Upper lobe of left lung (tissue), 6 donors: ENCODE results near the gene SLC25A44. TPM values are rescaled to one million over a fixed set of nuclear protein-coding genes. Genes with fewer than 3 reads are reported as not detected.

Experiments used
- ATAC-seq, 2 donors: fragments of 200-7000 bp; cut with Tn5 transposase; one replicate each; pipeline ENCODE4 v1.9.1; 2022; ENCODE audit warnings: mild to moderate bottlenecking in 2 of 2, moderate library complexity in 2 of 2; ENCODE audit not compliant: low FRiP score in 2 of 2
- DNase-seq, 2 donors: peaks; one replicate each; pipeline ENCODE4 v3.0.0-alpha.2; 2019 to 2020
- H3K27ac ChIP-seq, 4 donors: fragments of 200-600 bp; sonication (generic); one replicate each; pipeline ENCODE4 v1.5.1; 2016 to 2019
- H3K27me3 ChIP-seq, 4 donors: fragments of 200-600 bp; sonication (generic); one replicate each; pipeline ENCODE4 v1.5.1; 2017 to 2019
- H3K36me3 ChIP-seq, 4 donors: fragments of 200-600 bp; sonication (generic); one replicate each; pipeline ENCODE4 v1.5.1; 2016 to 2019
- H3K4me1 ChIP-seq, 4 donors: fragments of 200-600 bp; sonication (generic); one replicate each; pipeline ENCODE4 v1.5.1; 2018 to 2019
- H3K4me3 ChIP-seq, 4 donors: fragments of 200-600 bp; sonication (generic); one replicate each; pipeline ENCODE4 v1.5.1; 2017 to 2019; ENCODE audit warnings: mild to moderate bottlenecking in 2 of 4, moderate library complexity in 1 of 4
- H3K9me3 ChIP-seq, 4 donors: fragments of 200-600 bp; sonication (generic); one replicate each; pipeline ENCODE4 v1.5.1; 2018 to 2019
- EP300 ChIP-seq, 4 donors: sonication (generic); formaldehyde crosslinking; IDR thresholded peaks; one replicate each; pipeline ENCODE4 v1.5.1; 2017; ENCODE audit warnings: antibody characterized with exemption in 4 of 4, control low read depth in 2 of 4
- POLR2A ChIP-seq, 4 donors: fragments of 450-650 bp; IDR thresholded peaks; one replicate each; pipeline ENCODE4 v1.5.1; 2016 to 2017; ENCODE audit warnings: antibody characterized with exemption in 4 of 4, mild to moderate bottlenecking in 2 of 4
- POLR2AphosphoS5 ChIP-seq, 2 donors: sonication (generic); formaldehyde crosslinking; IDR thresholded peaks; one replicate each; pipeline ENCODE4 v1.5.1; 2017; ENCODE audit warnings: antibody characterized with exemption in 2 of 2
- WGBS, 2 donors: methylation state at CpG; one replicate each; pipeline ENCODE4 v1.1.5; 2017 to 2018; 5-methylcytosine and 5-hydroxymethylcytosine counted together
- small RNA-seq, 4 donors: library from RNA; depleted of rRNA; stranded (forward); fragments of <200 nt; gene quantifications; one replicate each; pipeline ENCODE3, GENCODE V24; 2016
- total RNA-seq, 6 donors: library from RNA; depleted of rRNA in 4 of 6; stranded (reverse); fragments of >200 nt in 4 of 6; gene quantifications; one replicate each; pipeline versions ENCODE4 v1.1.0 to v1.2.1, GENCODE V29; 2016 to 2021
- TF ChIP-seq, protein P1 (sequence below), 6 experiments: fragments of 450-650 bp in 4 of 6; fragments of 200-600 bp in 2 of 6; sonication (generic) in 2 of 6; IDR thresholded peaks; one replicate each; pipeline ENCODE4 v1.5.1; 2016 to 2019; ENCODE audit warnings: antibody characterized with exemption in 6 of 6
- donor health status: DM: no; HTN: no; CAD: no; lungs with moderate emphysema.
- donor health status: DM: no; HTN: yes; CAD: no; lungs with severe emphysema.

The SLC25A44 gene
- total RNA-seq, 6 donors from 2014 or later: 11.0 to 27.4 (median 21.1) TPM

- DNase-seq: no peak
- no peak for ATAC-seq
- Histone ChIP-seq H3K4me3 (no peak overlapping the region), H3K9me3 (no peaks in the 10 kb centered on the region), H3K36me3 (peaks cover 51 to 96% (median 85%) of the 10 kb centered on the region in 4 donors), H3K27ac (no peak overlapping the region), H3K4me1 (peaks cover 0 to 6% (median 4%) of the 10 kb centered on the region in 4 donors), H3K27me3 (no peaks in the 10 kb centered on the region)
- TF ChIP-seq EP300 (IDR thresholded peaks at IDR 0.05) (no peak), POLR2AphosphoS5 (IDR thresholded peaks at IDR 0.05) (no peak), POLR2A (IDR thresholded peaks at IDR 0.05) (no peak)
- TF ChIP-seq, protein P1, sequence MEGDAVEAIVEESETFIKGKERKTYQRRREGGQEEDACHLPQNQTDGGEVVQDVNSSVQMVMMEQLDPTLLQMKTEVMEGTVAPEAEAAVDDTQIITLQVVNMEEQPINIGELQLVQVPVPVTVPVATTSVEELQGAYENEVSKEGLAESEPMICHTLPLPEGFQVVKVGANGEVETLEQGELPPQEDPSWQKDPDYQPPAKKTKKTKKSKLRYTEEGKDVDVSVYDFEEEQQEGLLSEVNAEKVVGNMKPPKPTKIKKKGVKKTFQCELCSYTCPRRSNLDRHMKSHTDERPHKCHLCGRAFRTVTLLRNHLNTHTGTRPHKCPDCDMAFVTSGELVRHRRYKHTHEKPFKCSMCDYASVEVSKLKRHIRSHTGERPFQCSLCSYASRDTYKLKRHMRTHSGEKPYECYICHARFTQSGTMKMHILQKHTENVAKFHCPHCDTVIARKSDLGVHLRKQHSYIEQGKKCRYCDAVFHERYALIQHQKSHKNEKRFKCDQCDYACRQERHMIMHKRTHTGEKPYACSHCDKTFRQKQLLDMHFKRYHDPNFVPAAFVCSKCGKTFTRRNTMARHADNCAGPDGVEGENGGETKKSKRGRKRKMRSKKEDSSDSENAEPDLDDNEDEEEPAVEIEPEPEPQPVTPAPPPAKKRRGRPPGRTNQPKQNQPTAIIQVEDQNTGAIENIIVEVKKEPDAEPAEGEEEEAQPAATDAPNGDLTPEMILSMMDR (IDR thresholded peaks at IDR 0.05): no peak
- 97 to 98% methylated on average over 3 of the region's 3 CpGs for WGBS, 2 donors
Measured at GRCh38 chr1:156253634-156254033, 59.7 kb downstream of the SLC25A44 start.

DNA sequence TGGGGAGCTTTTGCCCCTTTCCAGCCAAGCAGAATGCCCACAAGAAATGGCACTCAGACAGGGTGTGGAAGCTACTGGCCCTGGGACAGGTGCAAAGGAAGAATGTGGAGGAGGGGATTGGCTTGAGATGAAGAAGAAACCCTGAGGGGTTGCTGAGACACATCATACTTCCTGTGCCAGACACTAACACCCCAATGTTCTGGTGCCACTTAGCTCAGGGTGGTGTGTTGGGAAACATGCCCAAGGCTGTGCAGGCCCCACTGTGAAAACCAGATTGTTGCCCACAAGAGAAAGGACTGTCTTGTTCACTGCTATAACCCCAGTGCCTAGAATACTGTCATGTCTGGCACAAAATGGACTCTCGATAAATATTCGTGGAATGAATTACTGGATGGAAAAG lies 63.8 kb downstream of the SLC25A44 start:
- DNase-seq (no peak), ATAC-seq (no peak)
- no peaks in the 10 kb centered on the region for H3K9me3 ChIP-seq
- H3K36me3 ChIP-seq: peaks cover 51 to 97% (median 87%) of the 10 kb centered on the region in 4 donors
- H3K4me3 ChIP-seq: no peak overlapping the region
- no peaks in the 10 kb centered on the region for H3K27me3 ChIP-seq
- 75 to 83% methylated on average over 2 of the region's 2 CpGs for WGBS, 2 donors
- TF ChIP-seq EP300 (IDR thresholded peaks at IDR 0.05) (no peak), POLR2AphosphoS5 (IDR thresholded peaks at IDR 0.05) (no peak), POLR2A (IDR thresholded peaks at IDR 0.05) (no peak)
- TF ChIP-seq, protein P1 (IDR thresholded peaks at IDR 0.05): no peak
- H3K27ac ChIP-seq: no peak overlapping the region
- H3K4me1 ChIP-seq: no peaks in the 10 kb centered on the region

- H3K9me3 ChIP-seq: no peaks in the 10 kb centered on the region
- TF ChIP-seq POLR2AphosphoS5 (IDR thresholded peaks at IDR 0.05) (no peak), POLR2A (IDR thresholded peaks at IDR 0.05) (no peak), EP300 (IDR thresholded peaks at IDR 0.05) (no peak)
- TF ChIP-seq, protein P1 (IDR thresholded peaks at IDR 0.05): no peak
- no peaks in the 10 kb centered on the region for H3K27me3 ChIP-seq
- WGBS, 2 donors: 94 to 98% methylated on average over 7 to 8 of the region's 8 CpGs
- no peak for DNase-seq
- peaks cover 59 to 97% (median 87%) of the 10 kb centered on the region in 4 donors for H3K36me3 ChIP-seq
- no peaks in the 10 kb centered on the region for H3K4me1 ChIP-seq
- no peak for ATAC-seq
- H3K4me3 ChIP-seq: no peak overlapping the region
- H3K27ac ChIP-seq: no peak overlapping the region
Measured at GRCh38 chr1:156258859-156259258, 65.0 kb downstream of the SLC25A44 start.

DNA sequence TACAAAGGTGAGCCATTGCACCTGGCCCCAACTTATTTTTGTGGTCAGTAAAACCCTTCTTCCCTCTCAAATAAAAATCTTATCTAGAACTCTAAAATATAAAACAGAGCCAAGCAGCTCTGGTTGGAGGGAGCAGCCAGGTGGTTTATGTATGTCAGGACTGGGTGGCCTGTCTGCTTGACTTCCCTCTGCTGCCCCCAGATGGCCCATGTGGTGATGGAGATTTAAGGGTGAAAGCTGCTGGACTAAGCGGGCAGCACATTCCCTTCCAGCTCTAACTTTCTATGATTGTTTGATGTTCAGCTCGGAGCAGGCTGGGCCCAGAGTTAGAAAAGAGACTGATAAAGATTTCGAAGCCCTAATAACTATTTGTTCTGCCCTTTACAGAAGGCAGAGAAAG lies 65.9 kb downstream of the SLC25A44 start:
- ATAC-seq (no peak), DNase-seq (no peak)
- Histone ChIP-seq H3K27ac (no peak overlapping the region), H3K4me1 (no peaks in the 10 kb centered on the region), H3K9me3 (no peaks in the 10 kb centered on the region), H3K4me3 (no peak overlapping the region), H3K36me3 (peaks cover 63 to 97% (median 89%) of the 10 kb centered on the region in 4 donors), H3K27me3 (no peaks in the 10 kb centered on the region)
- 91 to 95% methylated on average over 3 of the region's 3 CpGs for WGBS, 2 donors
- no peak for TF ChIP-seq POLR2A (IDR thresholded peaks at IDR 0.05)
- TF ChIP-seq POLR2AphosphoS5 (IDR thresholded peaks at IDR 0.05): no peak
- TF ChIP-seq, protein P1 (IDR thresholded peaks at IDR 0.05): no peak
- TF ChIP-seq EP300 (IDR thresholded peaks at IDR 0.05): no peak

DNA sequence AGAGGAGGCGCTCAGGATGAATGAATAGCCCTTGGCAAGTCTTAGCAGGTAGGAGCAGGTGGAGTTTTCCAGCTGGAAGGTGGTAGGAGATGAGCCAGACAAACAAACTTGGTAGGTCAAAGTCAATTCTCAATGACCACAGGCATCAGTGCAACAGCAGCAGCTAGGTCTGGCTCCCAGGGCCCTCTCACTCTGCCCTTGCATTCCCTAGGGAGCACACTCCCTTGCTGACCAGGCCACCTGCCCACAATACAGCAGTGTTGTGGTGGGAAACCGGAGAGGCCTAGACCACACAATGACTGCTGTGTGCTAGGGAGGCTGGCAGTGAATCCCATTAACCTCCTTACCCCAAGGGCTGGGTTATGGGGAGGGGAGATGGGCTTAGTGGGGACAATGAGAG lies 67.0 kb downstream of the SLC25A44 start:
- H3K27ac ChIP-seq: no peak overlapping the region
- H3K9me3 ChIP-seq: no peaks in the 10 kb centered on the region

More for the DNA sequence above, 67.0 kb downstream of the SLC25A44 start:
- TF ChIP-seq POLR2AphosphoS5 (IDR thresholded peaks at IDR 0.05) (no peak), POLR2A (IDR thresholded peaks at IDR 0.05) (no peak), EP300 (IDR thresholded peaks at IDR 0.05) (no peak)
- 91 to 97% methylated on average over 2 of the region's 2 CpGs for WGBS, 2 donors
- Histone ChIP-seq H3K4me3 (no peak overlapping the region), H3K4me1 (no peaks in the 10 kb centered on the region), H3K27me3 (no peaks in the 10 kb centered on the region), H3K36me3 (peaks cover 64 to 97% (median 89%) of the 10 kb centered on the region in 4 donors)
- no peak for ATAC-seq
- DNase-seq: no peak

Small RNA genes within 50 kb of the gene (small RNA-seq; reads per million reads assigned to genes)
- gene RF00568: 0 reads per million in 4 donors

Other genes with a start within 250 kb of the SLC25A44 start
- 100 to 1,000 TPM; 198 to 969 (median 229) TPM for gene ARHGEF2, start 215.6 kb upstream of the SLC25A44 start, total RNA-seq
- gene SSR2, start 173.2 kb upstream of the SLC25A44 start, total RNA-seq: 100 to 1,000 TPM in 5 of 6 donors, 10 to 100 TPM in 1; 66.0 to 395 (median 228) TPM
- 10 to 100 TPM; 22.2 to 39.8 (median 24.5) TPM for gene UBQLN4, start 140.3 kb upstream of the SLC25A44 start, total RNA-seq
- 10 to 100 TPM; 35.6 to 84.5 (median 68.8) TPM for gene LAMTOR2, start 139.3 kb upstream of the SLC25A44 start, total RNA-seq
- gene RAB25, start 132.9 kb upstream of the SLC25A44 start, total RNA-seq: 100 to 1,000 TPM in 1 of 6 donors, 10 to 100 TPM in 5; 58.7 to 123 (median 88.9) TPM
- 1 to 10 TPM in 2 of 6 donors, under 1 TPM in 3, not detected in 1; 0.26 to 2.0 (median 1.00) TPM for gene MEX3A, start 111.6 kb upstream of the SLC25A44 start, total RNA-seq
- 1,000 to 10,000 TPM in 1 of 6 donors, 100 to 1,000 TPM in 5; 156 to 1,281 (median 388) TPM for gene LMNA, start 79.4 kb upstream of the SLC25A44 start, total RNA-seq
- 10 to 100 TPM; 28.9 to 65.9 (median 33.5) TPM for gene SEMA4A, start 40.5 kb upstream of the SLC25A44 start, total RNA-seq
- 10 to 100 TPM; 46.1 to 88.2 (median 66.6) TPM for gene PMF1, start 18.9 kb downstream of the SLC25A44 start, total RNA-seq
- gene BGLAP, start 48.1 kb downstream of the SLC25A44 start, total RNA-seq: 10 to 100 TPM in 1 of 6 donors, 1 to 10 TPM in 3, under 1 TPM in 1, not detected in 1; 0.69 to 31.4 (median 1.9) TPM
- 10 to 100 TPM in 1 of 6 donors, 1 to 10 TPM in 5; 1.3 to 10.5 (median 2.9) TPM for gene PAQR6, start 54.0 kb downstream of the SLC25A44 start, total RNA-seq
- gene SMG5, start 88.7 kb downstream of the SLC25A44 start, total RNA-seq: 100 to 1,000 TPM in 1 of 6 donors, 10 to 100 TPM in 5; 52.3 to 136 (median 69.1) TPM
- 10 to 100 TPM in 1 of 6 donors, 1 to 10 TPM in 5; 1.3 to 10.5 (median 3.1) TPM for gene TMEM79, start 90.2 kb downstream of the SLC25A44 start, total RNA-seq
- 10 to 100 TPM; 22.1 to 80.4 (median 50.9) TPM for gene GLMP, start 101.6 kb downstream of the SLC25A44 start, total RNA-seq
- 1 to 10 TPM in 1 of 6 donors, not detected in 5; 7.3 TPM for gene VHLL, start 105.2 kb downstream of the SLC25A44 start, total RNA-seq
- gene CCT3, start 144.2 kb downstream of the SLC25A44 start, total RNA-seq: 100 to 1,000 TPM in 4 of 6 donors, 10 to 100 TPM in 2; 53.5 to 171 (median 112) TPM
- gene TSACC, start 144.4 kb downstream of the SLC25A44 start, total RNA-seq: 1 to 10 TPM in 2 of 6 donors, not detected in 4; 1.1 to 4.2 TPM
- gene RHBG, start 175.1 kb downstream of the SLC25A44 start, total RNA-seq: under 1 TPM in 1 of 6 donors, not detected in 5; 0.24 TPM